Trophoblast cell (in vitro differentiated cells and primary cell): ENCODE results near the gene TMTC3.

Experiments
- DNase-seq, 2 donors: peaks; one replicate each; pipeline ENCODE4 v3.0.0-alpha.2; 2016
- H2AFZ ChIP-seq: 2 replicates; pipeline ENCODE4 v1.6.1; 2013; ENCODE audit warnings: low read length, moderate library complexity, mild to moderate bottlenecking; ENCODE audit not compliant: insufficient read depth, poor library complexity
- H2AK5ac ChIP-seq: 2 replicates; pipeline ENCODE4 v1.6.1; 2013; ENCODE audit warnings: mild to moderate bottlenecking, low read length
- H2BK120ac ChIP-seq: 2 replicates; pipeline ENCODE4 v1.6.1; 2013; ENCODE audit warnings: low read length, mild to moderate bottlenecking, moderate library complexity; ENCODE audit not compliant: insufficient read depth, poor library complexity
- H2BK12ac ChIP-seq: 2 replicates; pipeline ENCODE4 v1.6.1; 2013; ENCODE audit warnings: mild to moderate bottlenecking, low read length, moderate library complexity
- H2BK5ac ChIP-seq: 2 replicates; pipeline ENCODE4 v1.6.1; 2013; ENCODE audit warnings: low read length, low read depth, moderate library complexity, mild to moderate bottlenecking; ENCODE audit not compliant: poor library complexity
- H3K14ac ChIP-seq: 2 replicates; pipeline ENCODE4 v1.6.1; 2013; ENCODE audit warnings: mild to moderate bottlenecking, low read length
- H3K18ac ChIP-seq: 2 replicates; pipeline ENCODE4 v1.6.1; 2013; ENCODE audit warnings: mild to moderate bottlenecking, low read length
- H3K23ac ChIP-seq: 2 replicates; pipeline ENCODE4 v1.6.1; 2013; ENCODE audit warnings: low read length
- H3K27ac ChIP-seq: 2 replicates; pipeline ENCODE4 v1.5.1; 2013; ENCODE audit warnings: low read depth, mild to moderate bottlenecking, inconsistent platforms, low read length, moderate library complexity
- H3K27me3 ChIP-seq: 2 replicates; pipeline ENCODE4 v1.6.1; 2013; ENCODE audit warnings: inconsistent platforms, mild to moderate bottlenecking, low read length, moderate library complexity; ENCODE audit not compliant: insufficient read depth
- H3K36me3 ChIP-seq, 2 experiments: 1 replicate in 1 of 2; 2 replicates in 1 of 2; pipeline ENCODE4 v1.6.1; 2013; ENCODE audit warnings: low read length in 2 of 2, mild to moderate bottlenecking in 2 of 2, moderate library complexity in 1 of 2; ENCODE audit not compliant: insufficient read depth in 2 of 2, control insufficient read depth in 1 of 2
- H3K4ac ChIP-seq: 2 replicates; pipeline ENCODE4 v1.6.1; 2013; ENCODE audit warnings: low read depth, mild to moderate bottlenecking, low read length, moderate library complexity
- H3K4me1 ChIP-seq, 2 experiments: 1 replicate in 1 of 2; 2 replicates in 1 of 2; pipeline ENCODE4 v1.6.1; 2013; ENCODE audit warnings: low read length in 2 of 2, mild to moderate bottlenecking in 2 of 2, moderate library complexity in 1 of 2; ENCODE audit not compliant: insufficient read depth in 2 of 2, control insufficient read depth in 1 of 2
- H3K4me2 ChIP-seq: 2 replicates; pipeline ENCODE4 v1.6.1; 2013; ENCODE audit warnings: inconsistent platforms, mild to moderate bottlenecking, low read length, moderate library complexity
- H3K4me3 ChIP-seq: 2 replicates; pipeline ENCODE4 v1.5.1; 2013; ENCODE audit warnings: mild to moderate bottlenecking, low read depth, low read length, inconsistent platforms
- H3K79me1 ChIP-seq: one replicate; pipeline ENCODE4 v1.6.1; 2013; ENCODE audit warnings: low read length
- H3K79me2 ChIP-seq: 2 replicates; pipeline ENCODE4 v1.6.1; 2013; ENCODE audit warnings: low read length, mild to moderate bottlenecking; ENCODE audit not compliant: control insufficient read depth, insufficient read depth, poor library complexity
- H3K9ac ChIP-seq: 2 replicates; pipeline ENCODE4 v1.6.1; 2013; ENCODE audit warnings: mild to moderate bottlenecking, low read length
- H3K9me3 ChIP-seq: 2 replicates; pipeline ENCODE4 v1.6.1; 2013; ENCODE audit warnings: low read depth, mild to moderate bottlenecking, control low read depth, inconsistent platforms, low read length; ENCODE audit not compliant: insufficient read depth
- H4K12ac ChIP-seq: 2 replicates; pipeline ENCODE4 v1.6.1; 2013; ENCODE audit warnings: low read depth, mild to moderate bottlenecking, low read length, moderate library complexity
- H4K8ac ChIP-seq: 2 replicates; pipeline ENCODE4 v1.6.1; 2013; ENCODE audit warnings: low read depth, mild to moderate bottlenecking, low read length, moderate library complexity
- H4K91ac ChIP-seq: one replicate; pipeline ENCODE4 v1.6.1; 2013; ENCODE audit warnings: low read depth, mild to moderate bottlenecking, low read length, moderate library complexity
- WGBS: extraction: QIAGEN DNeasy Blood & Tissue Kit; methylation state at CpG from one replicate; pipeline ENCODE4 v1.1.7; 2013; ENCODE audit warnings: missing lambda C conversion rate; ENCODE audit not compliant: insufficient read length, insufficient coverage; ENCODE audit errors: extremely low coverage; 5-methylcytosine and 5-hydroxymethylcytosine counted together

TMTC3 gene

GRCh38 chr12:88150063-88150462, 8.0 kb downstream of the TMTC3 start:
- Histone ChIP-seq H3K9ac (no peak overlapping the region), H3K79me2 (no peaks in the 10 kb centered on the region), H4K12ac (no peak overlapping the region), H3K27me3 (no peaks in the 10 kb centered on the region), H2BK12ac (no peak overlapping the region), H3K9me3 (no peaks in the 10 kb centered on the region), H2BK120ac (no peak overlapping the region), H3K23ac (no peak overlapping the region), H3K18ac (no peak overlapping the region), H2AK5ac (no peak overlapping the region), H4K91ac (no peak overlapping the region), H3K4ac (no peak overlapping the region), H3K4me2 (no peak overlapping the region), H3K27ac (no peak overlapping the region), H3K14ac (no peak overlapping the region), H3K36me3 (no peaks in the 10 kb centered on the region), H3K79me1 (no peaks in the 10 kb centered on the region), H3K4me3 (no peak overlapping the region), H2AFZ (no peak overlapping the region), H4K8ac (no peak overlapping the region), H2BK5ac (no peak overlapping the region), H3K4me1 (no peaks in the 10 kb centered on the region)
- no peak for DNase-seq
- WGBS = no CpG with 5 or more reads among the region's 2 CpGs

- H2AFZ ChIP-seq = no peak overlapping the region
- H3K4me2 ChIP-seq = no peak overlapping the region
- peak in 1 of 2 donors; percentile 58 for DNase-seq
- H3K36me3 ChIP-seq = no peaks in the 10 kb centered on the region
- no peaks in the 10 kb centered on the region for H3K4me1 ChIP-seq
- no peak overlapping the region for H4K12ac ChIP-seq
- H4K8ac ChIP-seq = no peak overlapping the region
- H3K4ac ChIP-seq = no peak overlapping the region
- H2AK5ac ChIP-seq = no peak overlapping the region
- WGBS = no CpG with 5 or more reads among the region's 3 CpGs
- H3K18ac ChIP-seq = no peak overlapping the region
- no peak overlapping the region for H3K27ac ChIP-seq
- H2BK120ac ChIP-seq = no peak overlapping the region
- no peak overlapping the region for H2BK5ac ChIP-seq
- H4K91ac ChIP-seq = no peak overlapping the region
- no peaks in the 10 kb centered on the region for H3K27me3 ChIP-seq
- no peak overlapping the region for H3K4me3 ChIP-seq
- no peak overlapping the region for H3K14ac ChIP-seq
- H3K79me2 ChIP-seq = no peaks in the 10 kb centered on the region
- H3K9ac ChIP-seq = no peak overlapping the region
- H3K23ac ChIP-seq = no peak overlapping the region
- H2BK12ac ChIP-seq = no peak overlapping the region
- no peaks in the 10 kb centered on the region for H3K9me3 ChIP-seq
- H3K79me1 ChIP-seq = no peaks in the 10 kb centered on the region
Measured at GRCh38 chr12:88153959-88154358, 11.9 kb downstream of the TMTC3 start.

- no peaks in the 10 kb centered on the region for H3K79me2 ChIP-seq
- H3K4me1 ChIP-seq = no peaks in the 10 kb centered on the region
- H3K27me3 ChIP-seq = no peaks in the 10 kb centered on the region
- H2BK120ac ChIP-seq = no peak overlapping the region
- no peak overlapping the region for H4K8ac ChIP-seq
- no peak overlapping the region for H2AFZ ChIP-seq
- no peak overlapping the region for H3K4me2 ChIP-seq
- H3K14ac ChIP-seq = no peak overlapping the region
- H3K4ac ChIP-seq = no peak overlapping the region
- no peak overlapping the region for H3K4me3 ChIP-seq
- no peak overlapping the region for H4K12ac ChIP-seq
- no peak overlapping the region for H3K23ac ChIP-seq
- H3K9me3 ChIP-seq = no peaks in the 10 kb centered on the region
- H3K9ac ChIP-seq = no peak overlapping the region
- no peak for DNase-seq
- no peak overlapping the region for H3K18ac ChIP-seq
- no peaks in the 10 kb centered on the region for H3K79me1 ChIP-seq
- no peak overlapping the region for H2BK12ac ChIP-seq
- H3K27ac ChIP-seq = no peak overlapping the region
- WGBS = no CpG with 5 or more reads among the region's 1 CpG
- no peaks in the 10 kb centered on the region for H3K36me3 ChIP-seq
- H2BK5ac ChIP-seq = no peak overlapping the region
- H4K91ac ChIP-seq = no peak overlapping the region
- H2AK5ac ChIP-seq = no peak overlapping the region
Measured at GRCh38 chr12:88156075-88156654, 14.1 kb downstream of the TMTC3 start.

- Histone ChIP-seq H3K27me3 (no peaks in the 10 kb centered on the region), H4K12ac (no peak overlapping the region), H3K4me3 (no peak overlapping the region), H2BK12ac (no peak overlapping the region), H3K23ac (no peak overlapping the region), H3K4me2 (no peak overlapping the region), H3K9ac (no peak overlapping the region), H4K8ac (no peak overlapping the region), H3K9me3 (no peaks in the 10 kb centered on the region), H2BK5ac (no peak overlapping the region), H3K36me3 (peaks cover 2 to 4% of the 10 kb centered on the region in 2 experiments), H3K4ac (no peak overlapping the region), H4K91ac (no peak overlapping the region), H2AFZ (no peak overlapping the region), H3K79me1 (no peaks in the 10 kb centered on the region), H2AK5ac (no peak overlapping the region), H3K14ac (no peak overlapping the region), H3K79me2 (no peaks in the 10 kb centered on the region), H3K18ac (no peak overlapping the region), H3K4me1 (no peaks in the 10 kb centered on the region), H3K27ac (no peak overlapping the region), H2BK120ac (no peak overlapping the region)
- no CpG with 5 or more reads among the region's 2 CpGs for WGBS
- peak in 1 of 2 donors; percentile 48 for DNase-seq
Measured at GRCh38 chr12:88163371-88163770, 21.3 kb downstream of the TMTC3 start.
